HG03460 (cell line): ENCODE data around the gene SLC22A14.

ENCODE experiments used
- ATAC-seq: cut with Tn5 transposase; IDR thresholded peaks from one replicate; pipeline ENCODE4 v1.9.1; 2021; ENCODE audit not compliant: unreplicated experiment

The SLC22A14 gene

DNA sequence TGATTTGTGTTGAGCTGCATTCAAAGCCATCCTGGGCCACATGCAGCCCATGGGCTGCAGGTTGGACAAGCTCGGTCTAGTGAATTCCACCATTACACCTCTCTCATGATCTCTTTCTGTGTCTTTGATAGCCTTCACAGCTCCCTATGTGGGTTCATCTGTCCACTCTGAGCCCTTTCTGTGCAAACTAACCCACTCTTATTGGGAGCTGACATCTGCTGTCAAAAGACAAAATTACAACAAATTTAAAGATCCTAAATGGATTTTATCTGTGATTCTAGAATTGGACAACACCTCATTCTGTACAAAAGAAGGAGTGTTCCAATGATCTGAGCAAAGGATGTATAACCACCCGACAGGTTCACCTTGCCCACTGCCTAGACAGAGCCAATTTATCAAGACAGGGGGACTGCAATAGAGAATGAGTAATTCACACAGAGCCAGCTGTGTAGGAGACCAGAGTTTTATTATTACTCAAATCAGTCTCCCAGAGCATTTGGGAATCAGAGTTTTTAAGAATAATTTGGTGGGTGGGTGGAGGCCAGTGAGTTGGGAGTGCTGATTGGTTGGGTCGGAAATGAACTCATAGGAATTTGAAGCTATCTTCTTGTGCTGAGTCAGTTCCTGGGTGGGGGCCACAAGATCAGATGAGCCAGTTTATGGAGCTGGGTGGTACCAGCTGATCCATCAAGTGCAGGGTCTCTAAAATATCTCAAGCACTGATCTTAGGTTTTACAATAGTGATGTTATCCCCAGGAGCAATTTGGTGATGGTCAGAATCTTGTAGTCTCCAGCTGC is 61.9 kb downstream of the SLC22A14 start:
- no peak for ATAC-seq

DNA sequence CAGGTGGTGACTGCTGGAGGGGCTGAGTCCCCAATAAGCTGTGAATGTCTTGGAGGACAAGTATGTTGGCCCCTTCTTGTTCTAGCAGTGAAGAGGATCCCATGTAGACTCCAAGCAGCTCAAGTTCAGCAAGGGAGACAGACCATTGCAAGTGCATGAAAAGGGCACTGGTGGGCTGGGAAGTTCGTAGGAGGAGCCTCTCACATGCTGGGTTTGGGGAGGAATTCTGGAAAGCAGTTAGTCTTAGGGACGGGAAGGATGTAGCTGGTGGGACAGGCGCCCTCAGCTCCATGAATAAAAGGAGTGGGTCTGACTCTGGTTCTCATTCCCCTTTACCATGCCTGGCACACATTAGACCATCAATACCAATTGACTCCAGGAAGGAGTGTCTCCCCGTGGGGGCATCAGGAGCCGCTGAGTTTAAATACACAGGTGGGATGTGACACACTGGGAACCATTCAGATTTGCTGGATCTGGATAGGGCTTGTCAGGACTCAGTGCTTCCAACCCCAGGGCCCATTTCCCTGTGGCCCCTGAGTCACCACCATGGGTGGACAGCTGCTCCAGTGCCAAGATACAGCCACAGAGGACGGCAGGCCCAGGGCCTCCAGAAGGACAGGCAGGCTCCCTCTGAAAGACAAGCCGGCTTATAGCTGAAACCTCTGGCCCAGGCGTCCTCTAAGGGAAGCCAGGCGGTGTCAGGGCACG is 63.9 kb downstream of the SLC22A14 start:
- no peak for ATAC-seq

- peak; percentile 97 for ATAC-seq
These were observed 64.7 kb downstream of the SLC22A14 start, which contains the start of gene XYLB for GRCh38 chr3:38346587-38347410. TSS of gene XYLB (plus strand) at chr3:38346785. CDS start at chr3:38346869, 84 bp downstream.

GRCh38 chr3:38347421-38348200 is 65.5 kb downstream of the SLC22A14 start:
- ATAC-seq: no peak

- ATAC-seq: no peak
These were observed 66.8 kb downstream of the SLC22A14 start for GRCh38 chr3:38348903-38349302.

DNA sequence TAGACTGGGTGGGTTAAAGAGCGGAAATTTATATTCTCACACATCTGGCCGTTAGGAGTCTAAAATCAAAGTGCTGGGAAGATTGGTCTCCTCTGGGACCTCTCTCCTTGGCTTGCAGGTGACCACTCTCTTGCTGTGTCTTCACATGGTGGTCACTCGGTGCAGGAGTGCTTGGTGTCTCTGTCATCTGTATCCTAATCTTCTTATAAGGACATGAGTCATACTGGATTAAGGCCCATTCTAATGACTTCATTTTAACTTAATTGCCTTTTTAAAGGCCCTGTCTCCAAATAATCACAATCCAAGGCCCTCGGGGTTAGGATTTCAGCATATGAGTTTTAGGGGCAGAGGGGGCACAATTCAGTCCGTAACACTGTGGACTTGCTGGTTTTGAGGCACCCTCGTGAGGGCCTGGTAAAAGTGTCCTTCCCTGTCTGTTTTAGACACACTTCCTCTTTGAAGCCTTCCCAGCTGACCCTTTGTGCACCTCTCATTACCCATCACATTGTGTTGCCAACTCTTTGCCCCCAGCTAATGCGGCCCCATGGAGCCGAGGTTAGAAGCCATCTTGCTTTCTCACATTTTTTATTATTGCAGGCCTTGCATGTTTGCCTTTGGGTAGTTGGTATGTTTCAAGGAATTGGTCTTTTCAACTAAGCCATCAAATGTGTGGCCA is 67.7 kb downstream of the SLC22A14 start:
- ATAC-seq: no peak

GRCh38 chr3:38353151-38353550 is 71.1 kb downstream of the SLC22A14 start:
- ATAC-seq: no peak

DNA sequence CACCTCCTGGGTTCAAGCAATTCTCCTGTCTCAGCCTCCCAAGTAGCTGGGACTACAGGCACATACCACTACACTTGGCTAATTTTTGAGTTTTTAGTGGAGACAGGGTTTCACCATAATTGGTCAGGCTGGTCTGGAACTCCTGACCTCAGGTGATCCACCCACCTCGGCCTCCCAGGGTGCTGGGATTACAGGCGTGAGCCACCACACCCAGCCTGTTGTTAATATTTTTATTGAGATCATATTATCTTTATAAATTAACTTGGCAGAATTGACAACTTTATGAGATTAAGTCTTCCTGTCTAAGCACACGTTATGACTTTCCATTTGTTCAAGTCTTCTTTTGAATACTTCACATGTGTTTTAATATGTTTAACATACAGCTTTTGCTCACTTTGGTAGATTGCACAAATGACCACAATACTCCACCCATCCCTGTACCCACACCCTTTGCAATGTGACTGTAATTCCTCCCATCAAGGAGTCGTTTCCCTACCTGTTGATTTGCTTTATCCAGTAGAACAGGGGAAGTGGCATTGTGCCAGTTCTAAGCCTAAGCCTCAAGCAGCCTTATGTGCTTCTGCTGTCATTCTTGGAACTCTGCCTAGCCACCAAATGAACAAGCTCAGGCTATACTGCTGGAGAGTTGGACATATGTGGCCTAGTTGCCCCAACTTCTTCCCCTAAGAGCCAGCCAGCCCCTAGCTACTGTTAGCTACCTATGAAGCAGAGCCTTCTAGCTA is 72.7 kb downstream of the SLC22A14 start:
- ATAC-seq: no peak

- ATAC-seq: no peak
These were observed 76.9 kb downstream of the SLC22A14 start for GRCh38 chr3:38359038-38359437.

- no peak for ATAC-seq
These were observed 78.3 kb downstream of the SLC22A14 start for GRCh38 chr3:38360345-38360744.

GRCh38 chr3:38361496-38361895 is 79.4 kb downstream of the SLC22A14 start:
- ATAC-seq: no peak

DNA sequence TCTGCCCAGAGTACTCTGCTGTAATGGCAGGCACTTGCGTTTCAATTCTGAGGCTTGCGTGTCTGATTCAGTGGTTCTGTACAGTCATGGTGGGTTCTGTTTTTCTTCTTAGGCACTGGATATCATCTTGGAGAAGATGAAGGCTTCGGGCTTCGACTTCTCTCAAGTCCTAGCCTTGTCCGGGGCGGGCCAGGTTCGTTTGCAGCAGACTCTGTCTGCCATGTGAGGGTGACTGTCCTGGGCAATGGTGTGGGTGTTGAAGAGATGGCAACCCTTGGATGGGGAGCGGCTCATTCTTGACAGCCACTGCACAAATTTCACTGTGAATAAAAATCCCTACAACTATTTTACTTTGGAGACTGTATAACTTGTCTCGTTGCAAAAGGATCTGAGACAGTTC is 80.7 kb downstream of the SLC22A14 start:
- no peak for ATAC-seq

DNA sequence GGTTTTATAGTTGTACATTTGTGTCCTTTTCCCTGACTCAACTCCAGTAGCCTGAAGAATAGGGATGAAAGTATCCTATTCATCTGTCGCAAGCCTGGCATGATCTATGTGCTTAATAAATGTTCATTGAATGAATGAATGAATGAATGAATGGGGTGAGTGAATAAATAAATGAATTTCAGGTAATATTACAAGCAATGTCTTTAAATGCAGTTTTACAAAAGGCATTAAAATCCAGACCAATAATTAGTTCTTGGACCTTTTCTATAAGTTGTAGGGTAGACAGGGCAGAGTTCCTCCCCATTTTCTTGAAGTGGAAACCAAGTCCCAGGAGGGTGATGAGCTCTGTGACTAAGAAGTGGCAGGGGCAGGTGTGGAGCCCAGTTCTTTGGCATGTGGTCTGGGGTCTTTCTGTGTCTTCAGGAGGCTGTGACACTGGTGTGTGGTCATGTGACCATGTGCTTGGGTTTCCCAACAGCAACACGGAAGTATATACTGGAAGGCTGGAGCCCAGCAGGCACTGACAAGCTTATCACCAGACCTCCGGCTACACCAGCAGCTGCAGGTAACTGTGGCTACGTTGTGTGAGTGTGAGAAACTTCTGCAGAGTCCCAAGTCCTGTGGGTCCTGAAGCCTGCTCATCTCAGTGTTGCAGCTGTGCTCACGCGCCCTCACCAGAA is 82.8 kb downstream of the SLC22A14 start:
- ATAC-seq: no peak

DNA sequence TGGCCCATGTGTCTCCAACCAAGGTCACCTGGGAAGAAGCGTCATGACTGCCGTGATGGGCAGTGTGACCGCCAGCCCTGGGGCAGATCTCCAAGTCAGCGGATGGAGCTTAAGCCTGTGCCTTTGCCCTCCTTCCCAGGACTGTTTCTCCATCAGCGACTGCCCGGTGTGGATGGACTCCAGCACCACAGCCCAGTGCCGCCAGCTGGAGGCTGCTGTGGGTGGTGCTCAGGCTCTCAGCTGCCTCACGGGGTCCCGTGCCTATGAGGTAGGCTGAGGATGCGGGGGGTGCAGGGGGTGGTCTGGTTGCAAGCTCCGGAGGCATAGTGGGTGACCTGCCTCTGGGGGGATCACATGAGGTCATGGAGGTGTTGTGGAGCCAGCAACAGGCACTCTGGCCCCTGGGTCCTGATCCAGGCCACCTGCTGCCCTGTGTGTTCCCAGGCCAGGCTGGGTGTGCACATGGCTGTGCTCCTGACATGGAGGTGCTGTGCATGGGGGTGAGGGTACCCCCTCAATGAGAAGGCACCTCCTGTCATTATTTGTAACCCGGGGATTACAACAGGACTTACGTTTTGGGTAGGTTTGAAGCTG is 83.5 kb downstream of the SLC22A14 start:
- no peak for ATAC-seq

- no peak for ATAC-seq
These were observed 84.0 kb downstream of the SLC22A14 start for GRCh38 chr3:38366082-38366481.

DNA sequence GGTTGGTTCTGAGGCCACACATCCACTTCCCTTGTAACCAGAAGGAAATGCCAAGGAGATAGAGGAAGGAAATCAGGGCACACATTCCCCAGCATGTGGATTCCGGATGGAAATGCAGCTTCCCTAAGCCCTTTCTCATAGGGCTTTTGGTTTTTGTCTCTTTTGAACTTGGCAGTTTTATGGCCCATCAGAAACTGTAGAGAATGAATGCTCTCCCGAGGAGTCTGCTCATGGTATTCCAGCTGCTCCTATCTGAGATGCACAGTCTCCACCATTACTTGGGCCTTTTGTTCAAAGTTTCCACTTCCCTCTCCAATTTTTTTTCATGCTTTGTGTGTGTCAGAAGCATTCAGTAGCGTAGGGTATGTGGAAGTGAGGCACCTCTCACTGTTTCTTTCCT is 85.7 kb downstream of the SLC22A14 start:
- ATAC-seq: no peak
